Raji (cell line): ENCODE results near the gene CMYA5.

Experiments
- POLR2A ChIP-seq: IDR thresholded peaks from 2 replicates; pipeline ENCODE4 v1.6.1; 2011; ENCODE audit warnings: low read depth, low read length, control low read depth; ENCODE audit not compliant: insufficient read depth

Gene CMYA5

DNA sequence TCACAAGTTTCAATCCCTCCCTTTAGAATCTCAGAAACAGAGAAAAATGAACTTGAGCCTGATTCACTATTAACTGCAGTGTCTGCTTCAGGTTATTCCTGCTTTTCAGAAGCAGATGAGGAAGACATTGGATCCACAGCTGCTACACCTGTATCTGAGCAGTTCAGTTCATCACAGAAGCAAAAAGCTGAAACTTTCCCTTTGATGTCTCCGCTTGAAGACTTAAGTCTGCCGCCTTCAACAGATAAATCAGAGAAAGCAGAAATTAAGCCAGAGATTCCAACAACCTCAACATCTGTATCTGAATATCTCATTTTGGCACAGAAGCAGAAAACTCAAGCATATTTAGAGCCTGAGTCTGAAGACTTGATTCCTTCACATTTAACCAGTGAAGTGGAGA lies 42.1 kb downstream of the CMYA5 start:
- no peak for TF ChIP-seq POLR2A

DNA sequence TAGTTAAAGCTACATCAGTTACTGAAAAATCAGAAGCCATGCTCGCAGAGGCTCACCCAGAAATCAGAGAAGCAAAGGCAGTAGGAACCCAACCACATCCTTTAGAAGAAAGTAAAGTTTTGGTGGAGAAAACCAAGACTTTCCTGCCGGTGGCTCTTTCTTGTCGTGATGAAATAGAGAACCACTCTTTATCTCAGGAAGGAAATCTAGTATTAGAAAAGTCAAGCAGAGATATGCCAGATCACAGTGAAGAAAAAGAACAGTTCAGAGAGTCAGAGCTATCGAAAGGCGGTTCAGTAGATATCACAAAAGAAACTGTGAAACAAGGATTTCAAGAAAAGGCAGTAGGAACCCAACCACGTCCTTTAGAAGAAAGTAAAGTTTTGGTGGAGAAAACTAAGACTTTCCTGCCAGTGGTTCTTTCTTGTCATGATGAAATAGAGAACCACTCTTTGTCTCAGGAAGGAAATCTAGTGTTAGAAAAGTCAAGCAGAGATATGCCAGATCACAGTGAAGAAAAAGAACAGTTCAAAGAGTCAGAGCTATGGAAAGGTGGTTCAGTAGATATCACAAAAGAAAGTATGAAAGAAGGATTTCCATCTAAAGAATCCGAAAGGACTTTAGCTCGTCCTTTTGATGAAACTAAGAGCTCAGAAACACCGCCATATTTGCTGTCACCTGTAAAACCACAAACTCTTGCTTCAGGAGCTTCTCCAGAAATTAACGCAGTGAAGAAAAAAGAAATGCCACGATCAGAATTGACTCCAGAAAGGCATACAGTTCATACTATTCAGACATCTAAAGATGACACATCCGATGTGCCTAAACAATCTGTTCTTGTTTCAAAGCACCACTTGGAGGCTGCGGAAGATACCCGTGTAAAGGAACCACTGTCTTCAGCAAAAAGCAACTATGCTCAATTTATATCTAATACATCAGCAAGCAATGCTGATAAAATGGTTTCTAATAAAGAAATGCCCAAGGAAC lies 47.2 kb downstream of the CMYA5 start:
- no peak for TF ChIP-seq POLR2A

DNA sequence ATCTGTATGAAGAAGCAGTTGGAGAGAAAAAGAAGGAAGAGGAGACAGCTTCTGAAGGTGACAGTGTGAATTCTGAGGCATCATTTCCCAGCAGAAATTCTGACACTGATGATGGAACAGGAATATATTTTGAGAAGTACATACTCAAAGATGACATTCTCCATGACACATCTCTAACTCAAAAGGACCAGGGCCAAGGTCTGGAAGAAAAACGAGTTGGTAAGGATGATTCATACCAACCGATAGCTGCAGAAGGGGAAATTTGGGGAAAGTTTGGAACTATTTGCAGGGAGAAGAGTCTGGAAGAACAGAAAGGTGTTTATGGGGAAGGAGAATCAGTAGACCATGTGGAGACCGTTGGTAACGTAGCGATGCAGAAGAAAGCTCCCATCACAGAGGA lies 48.7 kb downstream of the CMYA5 start:
- no peak for TF ChIP-seq POLR2A

DNA sequence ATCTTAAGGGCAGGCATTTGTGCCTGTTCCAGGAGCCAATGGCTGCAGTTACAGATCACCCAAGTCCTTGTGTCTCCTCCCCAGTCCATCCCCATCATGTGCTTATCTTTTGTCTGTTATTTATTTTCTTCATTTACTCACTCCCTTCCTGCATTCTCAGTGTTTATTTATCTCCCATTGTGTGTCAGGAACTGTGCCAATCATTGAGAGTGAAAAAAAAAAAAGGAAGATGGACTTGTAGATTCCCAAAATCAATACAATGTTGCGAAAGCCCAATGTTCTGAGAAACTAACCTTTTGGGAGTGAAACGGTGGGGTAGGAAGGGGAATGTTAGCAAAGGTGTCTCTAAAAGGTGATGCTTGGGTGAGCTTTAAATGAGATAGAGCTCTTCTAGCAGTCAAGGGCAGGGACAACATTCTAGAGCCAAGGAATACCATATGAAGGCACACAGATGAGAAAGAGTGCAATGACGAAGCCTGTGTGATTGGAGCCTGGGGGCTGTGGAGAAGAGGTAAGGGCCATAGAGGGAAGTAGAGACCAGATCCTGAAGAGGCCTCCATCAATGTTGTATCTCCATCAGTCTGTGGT lies 53.0 kb downstream of the CMYA5 start:
- no peak for TF ChIP-seq POLR2A

DNA sequence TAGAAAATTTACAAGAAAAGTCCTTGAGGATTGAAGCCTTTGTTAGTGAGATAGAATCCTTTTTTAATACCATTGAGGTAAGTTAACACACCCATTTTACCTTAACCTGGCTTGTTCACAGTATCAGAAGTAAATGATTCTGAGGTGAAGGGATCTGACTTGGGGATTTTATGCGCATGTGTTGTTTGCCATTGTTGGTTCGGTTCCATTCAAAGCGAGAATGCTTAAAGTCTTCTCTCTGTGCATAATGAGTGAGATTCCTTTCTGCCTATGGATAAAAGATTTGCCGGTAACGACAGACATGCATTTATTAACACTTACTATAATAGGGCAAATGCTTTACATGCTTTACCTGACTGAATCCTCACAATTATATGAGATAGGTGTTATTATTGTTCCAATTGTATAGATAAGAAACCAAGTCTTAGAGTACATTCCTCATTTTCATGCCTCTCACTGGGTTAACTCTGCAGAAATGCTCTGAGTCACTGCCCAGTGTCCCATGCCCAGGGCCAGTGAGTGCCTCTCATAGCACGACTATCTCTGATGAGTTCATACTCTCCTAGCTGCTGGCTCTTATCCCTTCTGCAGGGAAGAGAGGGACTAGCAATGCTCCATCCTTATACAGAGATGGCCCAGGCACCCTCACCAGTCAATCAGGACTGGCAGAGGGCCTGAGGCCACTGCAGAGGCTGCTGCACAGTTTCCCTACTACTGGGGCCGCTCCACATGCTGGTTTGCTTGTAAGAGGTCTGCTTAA lies 54.4 kb downstream of the CMYA5 start:
- TF ChIP-seq POLR2A = no peak

DNA sequence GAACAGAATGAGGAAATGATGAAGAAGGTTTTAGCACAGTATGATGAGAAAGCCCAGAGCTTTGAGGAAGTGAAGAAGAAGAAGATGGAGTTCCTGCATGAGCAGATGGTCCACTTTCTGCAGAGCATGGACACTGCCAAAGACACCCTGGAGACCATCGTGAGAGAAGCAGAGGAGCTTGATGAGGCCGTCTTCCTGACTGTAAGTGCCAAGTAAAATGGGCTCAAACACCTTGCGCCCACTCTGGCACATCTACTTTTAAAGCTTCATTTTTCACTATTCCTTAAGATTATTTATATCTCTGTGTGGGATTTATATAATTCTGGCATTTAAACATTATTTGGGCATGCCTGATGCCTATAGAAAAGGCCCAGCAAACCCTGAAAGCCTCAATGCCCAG lies 55.6 kb downstream of the CMYA5 start:
- TF ChIP-seq POLR2A = no peak

DNA sequence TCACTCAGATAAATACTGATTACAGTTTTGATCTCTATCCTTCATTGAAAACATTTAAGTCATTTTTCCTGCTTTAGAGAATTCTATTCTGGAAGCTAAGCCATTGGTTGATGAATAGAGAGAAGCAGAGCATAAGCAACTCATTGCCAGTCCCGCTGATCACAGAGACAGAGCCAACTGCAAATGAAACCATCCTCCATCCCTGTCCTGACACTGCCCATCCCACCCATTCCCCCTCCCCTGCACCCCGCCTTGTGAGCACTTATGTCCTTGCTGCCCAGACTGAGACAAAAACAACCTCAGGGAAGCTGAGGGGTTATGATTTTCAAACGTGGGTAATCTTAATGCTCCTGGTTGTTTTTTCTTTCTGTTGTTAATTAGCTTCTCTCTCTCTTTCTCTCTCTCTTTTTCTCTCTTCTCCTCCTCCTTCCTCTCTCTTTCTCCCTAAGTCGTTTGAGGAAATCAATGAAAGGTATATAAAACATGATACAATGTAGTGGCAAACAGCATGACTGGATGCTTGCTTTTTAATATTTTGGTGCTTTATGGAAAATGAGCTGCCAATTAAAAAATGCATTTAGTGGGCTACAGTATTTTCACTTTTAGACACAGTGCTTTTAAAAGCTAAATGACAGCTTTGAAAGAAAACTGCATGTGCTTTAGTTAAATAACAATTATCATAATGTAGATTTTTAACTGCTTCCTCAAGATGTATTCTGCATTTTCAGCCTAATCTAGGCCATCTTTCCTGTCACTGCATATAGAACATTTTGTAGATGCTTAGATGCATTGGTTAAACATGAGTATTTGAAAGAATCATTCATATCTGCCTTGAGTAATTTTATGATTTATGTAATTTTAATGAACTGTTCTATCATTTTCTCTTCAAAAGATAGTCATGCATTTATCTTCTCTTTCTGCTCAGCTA lies 57.3 kb downstream of the CMYA5 start:
- TF ChIP-seq POLR2A = no peak

DNA sequence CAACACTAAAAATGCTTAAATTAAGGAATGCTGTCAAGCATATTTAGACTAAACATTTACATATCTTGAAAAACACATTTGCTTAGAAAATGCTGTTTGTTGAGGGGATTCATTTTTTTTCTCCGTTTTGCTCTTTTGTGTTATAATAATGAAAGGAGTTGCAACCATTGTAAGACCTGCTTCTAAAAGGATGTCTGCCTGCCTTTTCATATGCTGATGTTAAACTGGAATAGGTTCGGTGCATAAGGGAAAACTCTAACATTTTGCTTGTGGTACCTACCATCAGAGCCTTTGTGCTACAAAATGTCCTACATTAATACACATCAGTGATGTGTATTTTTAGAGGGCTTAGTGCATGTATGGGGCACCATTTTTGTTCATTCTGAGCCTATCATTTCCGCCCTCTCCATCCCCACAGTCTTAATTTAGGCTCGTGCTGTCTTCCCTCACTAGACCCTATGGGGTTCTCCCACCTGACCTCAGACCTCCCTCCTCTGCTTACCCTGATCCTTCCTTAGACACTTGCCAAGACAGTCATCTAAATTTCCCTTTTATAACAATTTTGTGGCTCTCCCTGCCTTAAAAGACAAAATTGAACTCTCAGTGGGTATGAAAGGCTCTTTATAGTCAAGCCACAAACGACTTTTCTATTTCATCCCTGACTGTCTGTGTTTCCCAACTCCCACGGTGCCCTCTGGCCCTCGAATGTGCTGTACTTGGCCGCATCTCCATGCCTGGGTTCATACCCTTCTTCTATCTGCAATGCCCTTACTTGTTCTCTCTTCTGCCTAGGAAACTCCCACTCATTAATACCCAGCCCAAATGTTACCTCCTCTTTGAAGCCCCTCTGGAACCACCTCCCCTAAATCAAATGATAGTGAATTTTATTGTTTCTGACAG lies 61.2 kb downstream of the CMYA5 start:
- TF ChIP-seq POLR2A = no peak

DNA sequence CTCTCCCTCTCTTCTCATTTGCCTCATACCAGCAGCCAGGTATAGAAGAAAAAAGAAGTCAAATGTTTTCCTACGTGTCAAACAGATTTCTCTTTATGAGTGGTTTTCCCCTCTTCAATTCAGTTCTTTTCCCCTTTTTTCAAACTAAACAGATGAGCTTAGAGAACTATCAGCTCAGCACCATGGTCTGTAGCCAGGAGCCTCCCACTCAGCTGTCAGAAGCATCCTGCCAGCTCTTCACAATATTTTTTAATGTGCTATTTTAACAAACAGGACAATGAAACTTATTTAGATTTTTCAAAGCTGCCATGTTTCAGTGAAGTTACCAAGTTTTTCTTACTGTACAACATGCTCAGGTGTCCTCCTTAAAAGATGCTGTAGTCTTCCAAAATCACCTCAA lies 63.5 kb downstream of the CMYA5 start:
- no peak for TF ChIP-seq POLR2A

DNA sequence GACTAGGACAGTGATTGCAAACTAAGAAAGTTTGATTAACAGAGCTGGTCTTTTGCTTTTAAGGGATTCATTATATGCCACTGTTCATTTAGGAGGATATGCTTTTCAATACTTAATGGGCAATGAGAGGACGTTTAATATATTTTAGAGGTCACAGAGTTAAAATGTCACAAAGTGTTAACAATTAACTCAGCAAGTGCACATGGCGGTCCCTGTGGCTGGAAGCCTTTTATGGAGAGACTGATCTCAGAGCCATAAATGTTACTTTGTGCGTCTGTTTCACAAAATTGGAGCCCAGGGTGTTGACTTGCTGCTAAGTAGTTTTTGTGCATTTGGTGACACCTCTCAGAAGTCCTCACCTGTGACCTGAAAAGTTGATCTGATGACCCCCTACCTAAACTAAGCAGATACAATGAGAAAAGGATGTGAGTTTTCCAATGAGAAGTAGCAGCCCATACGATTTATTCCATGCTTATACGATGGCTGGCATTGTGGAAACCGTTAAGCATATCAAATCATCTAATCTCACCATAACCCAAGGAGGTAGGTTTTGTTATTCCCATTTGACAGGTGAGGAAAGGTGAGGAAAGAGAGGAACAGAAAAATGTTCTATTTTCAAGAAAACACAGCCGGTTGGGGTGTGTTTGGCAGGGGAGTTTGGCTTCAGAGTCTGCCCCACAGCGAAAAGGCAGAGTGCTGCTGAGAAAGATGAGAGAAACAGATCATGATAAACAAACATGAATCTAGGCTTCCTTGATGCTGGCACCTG lies 64.4 kb downstream of the CMYA5 start:
- TF ChIP-seq POLR2A = no peak

DNA sequence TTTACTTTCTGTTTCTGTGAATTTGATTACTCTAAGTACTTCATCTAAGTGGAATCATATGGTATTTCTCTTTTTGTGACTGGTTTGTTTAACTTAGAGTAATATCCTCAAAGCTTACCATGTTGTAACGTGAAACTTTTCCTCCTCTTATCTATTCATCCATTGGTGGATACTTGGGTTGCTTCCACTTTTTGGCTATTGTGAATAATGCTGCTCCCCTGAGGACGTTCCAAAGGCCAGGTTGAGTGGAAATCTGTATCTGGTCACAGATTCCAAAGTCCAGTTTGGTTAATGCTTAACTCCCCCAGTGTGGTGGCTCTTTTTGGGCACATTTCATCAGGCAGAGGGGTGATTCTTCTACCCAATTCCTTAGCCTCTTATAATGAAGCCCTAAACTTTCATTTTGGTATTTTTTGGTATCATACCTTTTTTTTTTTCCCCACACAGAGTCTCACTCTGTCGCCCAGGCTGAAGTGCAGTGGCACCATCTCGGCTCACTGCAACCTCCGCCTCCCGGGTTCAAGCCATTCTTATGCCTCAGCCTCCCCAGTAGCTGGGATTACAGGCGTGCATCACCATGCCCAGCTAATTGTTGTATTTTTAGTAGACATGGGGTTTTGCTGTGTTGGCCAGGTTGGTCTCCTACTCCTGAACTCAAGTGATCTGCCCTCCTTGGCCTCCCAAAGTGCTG lies 65.4 kb downstream of the CMYA5 start:
- no peak for TF ChIP-seq POLR2A

DNA sequence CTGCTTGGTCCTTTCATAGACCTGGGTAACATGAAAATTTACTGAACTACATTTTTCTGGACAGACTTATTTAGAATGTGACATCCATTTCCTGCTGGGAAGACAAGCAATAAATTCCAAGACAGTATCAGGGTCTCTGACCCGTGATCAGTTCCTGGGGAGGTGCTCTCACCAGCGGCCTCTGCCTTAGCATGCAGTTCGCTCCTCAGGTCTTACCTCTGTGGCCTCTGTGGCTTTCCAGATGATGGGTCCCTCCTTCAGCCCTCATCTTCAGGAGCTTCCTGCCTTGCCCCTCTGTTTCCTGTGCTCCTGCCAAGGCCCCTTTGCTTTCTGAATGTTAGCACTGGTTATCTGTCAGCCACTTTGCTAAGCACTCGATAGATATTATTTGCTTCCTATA lies 66.4 kb downstream of the CMYA5 start:
- no peak for TF ChIP-seq POLR2A
